Uterus (tissue), 4 donors: Measurements from ENCODE around the gene ADAMTSL1. TPM values are rescaled to one million over a fixed set of nuclear protein-coding genes. Genes with fewer than 3 reads are reported as not detected.
A peak's percentile ranks its signal among the peaks of the same experiment; 100 is the strongest.

Experiments
- DNase-seq, 2 donors: peaks; one replicate each; pipeline ENCODE4 v3.0.0-alpha.2; 2019 to 2020
- H3K27ac ChIP-seq, 2 donors: fragments of 200-600 bp; sonication (generic); 1 replicate in 1 of 2; 2 replicates in 1 of 2; pipeline ENCODE4 v1.5.1; 2016 to 2018
- H3K27me3 ChIP-seq, 2 donors: fragments of 200-600 bp; sonication (generic); one replicate each; pipeline ENCODE4 v1.5.1; 2018 to 2019; ENCODE audit warnings: control low read depth in 1 of 2
- H3K36me3 ChIP-seq, 2 donors: fragments of 200-600 bp; sonication (generic); one replicate each; pipeline ENCODE4 v1.5.1; 2019; ENCODE audit warnings: control low read depth in 1 of 2
- H3K4me1 ChIP-seq, 2 donors: fragments of 200-600 bp; sonication (generic); one replicate each; pipeline ENCODE4 v1.5.1; 2018 to 2019; ENCODE audit warnings: control low read depth in 1 of 2
- H3K4me3 ChIP-seq, 2 donors: fragments of 200-600 bp; sonication (generic); 1 replicate in 1 of 2; 2 replicates in 1 of 2; pipeline ENCODE4 v1.5.1; 2018 to 2019; ENCODE audit warnings: mild to moderate bottlenecking in 1 of 2
- H3K9me3 ChIP-seq, 2 donors: fragments of 200-600 bp; sonication (generic); one replicate each; pipeline ENCODE4 v1.5.1; 2019; ENCODE audit warnings: control low read depth in 1 of 2
- CTCF ChIP-seq, 4 experiments: fragments of 200-600 bp in 2 of 4; fragments of 450-650 bp in 2 of 4; sonication (generic) in 2 of 4; IDR thresholded peaks; one replicate each; pipeline ENCODE4 v1.5.1; 2016 to 2019; ENCODE audit warnings: antibody characterized with exemption in 4 of 4, mild to moderate bottlenecking in 2 of 4, moderate library complexity in 1 of 4
- POLR2A ChIP-seq, 2 donors: fragments of 450-650 bp; IDR thresholded peaks; one replicate each; pipeline ENCODE4 v1.6.1; 2016; ENCODE audit warnings: antibody characterized with exemption in 2 of 2, mild to moderate bottlenecking in 1 of 2, moderate library complexity in 1 of 2
- intact Hi-C: fragments of 100-400 bp; cut with DNase I; formaldehyde crosslinking; loops from one replicate; pipeline ENCODE4 v1.15.1; 2023; ENCODE audit warnings: low total_unique reads
- total RNA-seq, 4 donors: library from RNA; depleted of rRNA in 3 of 4; stranded (reverse); fragments of >200 nt in 3 of 4; gene quantifications; one replicate each; pipeline versions ENCODE4 v1.1.0 to v1.2.4, GENCODE V29; 2014 to 2023
- donor health status: DM: yes; HTN: yes; CAD: no.

ADAMTSL1 gene
- total RNA-seq, 4 donors from 2014 or later: 30.0 to 186 (median 138) TPM

- H3K36me3 ChIP-seq: no peaks in the 10 kb centered on the region
- DNase-seq: no peak
Measured at GRCh38 chr9:18718932-18719331, 245.0 kb downstream of the ADAMTSL1 start.

GRCh38 chr9:18720691-18721090 is 246.7 kb downstream of the ADAMTSL1 start:
- H3K4me3 ChIP-seq: no peak overlapping the region
- TF ChIP-seq CTCF (IDR thresholded peaks at IDR 0.05) (no peak), POLR2A (IDR thresholded peaks at IDR 0.05) (no peak)
- peak overlapping the region in 1 of 2 donors; percentile 24 for H3K27ac ChIP-seq
- DNase-seq: no peak
- peaks cover 0 to 5% of the 10 kb centered on the region in 2 donors for H3K4me1 ChIP-seq
- no peaks in the 10 kb centered on the region for H3K36me3 ChIP-seq
- intact Hi-C loops: no loop called here
- H3K9me3 ChIP-seq: no peaks in the 10 kb centered on the region
- H3K27me3 ChIP-seq: no peaks in the 10 kb centered on the region

More at GRCh38 chr9:18718932-18719331, 245.0 kb downstream of the ADAMTSL1 start:
- Histone ChIP-seq H3K4me3 (no peak overlapping the region), H3K4me1 (peaks cover 0 to 5% of the 10 kb centered on the region in 2 donors), H3K9me3 (no peaks in the 10 kb centered on the region), H3K27ac (no peak overlapping the region), H3K27me3 (no peaks in the 10 kb centered on the region)
- intact Hi-C loops: no loop called here
- TF ChIP-seq CTCF (IDR thresholded peaks at IDR 0.05) (no peak), POLR2A (IDR thresholded peaks at IDR 0.05) (no peak)

- no peak for DNase-seq
- H3K36me3 ChIP-seq: no peaks in the 10 kb centered on the region
- TF ChIP-seq POLR2A (IDR thresholded peaks at IDR 0.05): no peak
- no peak for TF ChIP-seq CTCF (IDR thresholded peaks at IDR 0.05)
- H3K27ac ChIP-seq: peak overlapping the region in 1 of 2 donors; percentile 24
- no peaks in the 10 kb centered on the region for H3K9me3 ChIP-seq
- H3K4me3 ChIP-seq: no peak overlapping the region
- intact Hi-C loops: no loop called here
- no peaks in the 10 kb centered on the region for H3K27me3 ChIP-seq
- peaks cover 0 to 5% of the 10 kb centered on the region in 2 donors for H3K4me1 ChIP-seq
Measured at GRCh38 chr9:18721267-18721994, 247.5 kb downstream of the ADAMTSL1 start.

GRCh38 chr9:18721995-18722310 is 248.0 kb downstream of the ADAMTSL1 start:
- H3K36me3 ChIP-seq: no peaks in the 10 kb centered on the region
- intact Hi-C loops: no loop called here
- H3K27ac ChIP-seq: no peak overlapping the region
- TF ChIP-seq CTCF (IDR thresholded peaks at IDR 0.05): no peak
- TF ChIP-seq POLR2A (IDR thresholded peaks at IDR 0.05): no peak
- H3K27me3 ChIP-seq: no peaks in the 10 kb centered on the region
- H3K9me3 ChIP-seq: no peaks in the 10 kb centered on the region
- H3K4me3 ChIP-seq: no peak overlapping the region
- H3K4me1 ChIP-seq: peaks cover 0 to 5% of the 10 kb centered on the region in 2 donors
- DNase-seq: no peak

GRCh38 chr9:18722882-18723281 is 248.9 kb downstream of the ADAMTSL1 start:
- intact Hi-C loops: no loop called here
- DNase-seq: no peak
- Histone ChIP-seq H3K4me1 (peaks cover 0 to 5% of the 10 kb centered on the region in 2 donors), H3K36me3 (no peaks in the 10 kb centered on the region), H3K4me3 (no peak overlapping the region), H3K27me3 (no peaks in the 10 kb centered on the region), H3K27ac (no peak overlapping the region), H3K9me3 (no peaks in the 10 kb centered on the region)
- TF ChIP-seq POLR2A (IDR thresholded peaks at IDR 0.05) (no peak), CTCF (IDR thresholded peaks at IDR 0.05) (no peak)
